HG03060 (cell line): ENCODE measurements around the gene ATP23.

Experiments
- ATAC-seq: cut with Tn5 transposase; IDR thresholded peaks from one replicate; pipeline ENCODE4 v1.9.1; 2021; ENCODE audit warnings: low read depth, moderate number of reproducible peaks; ENCODE audit not compliant: unreplicated experiment

Gene ATP23

GRCh38 chr12:57941165-57941894 lies at the start of gene ATP23:
TSS of gene ATP23 (plus strand) at chr12:57941567. CDS start at chr12:57941702, 135 bp downstream.
- ATAC-seq = peak; percentile 82

GRCh38 chr12:57892232-57892972 lies 49.0 kb upstream of the ATP23 start:
- no peak for ATAC-seq

GRCh38 chr12:57893431-57894353 lies 47.7 kb upstream of the ATP23 start:
- ATAC-seq = no peak

GRCh38 chr12:57894399-57895292 lies 46.7 kb upstream of the ATP23 start:
- no peak for ATAC-seq

GRCh38 chr12:57895389-57896114 lies 45.8 kb upstream of the ATP23 start:
- ATAC-seq = no peak

- no peak for ATAC-seq
These were observed 45.3 kb upstream of the ATP23 start for GRCh38 chr12:57896115-57896433.

- ATAC-seq = no peak
These were observed 44.7 kb upstream of the ATP23 start for GRCh38 chr12:57896434-57897201.

- ATAC-seq = no peak
These were observed 43.9 kb upstream of the ATP23 start for GRCh38 chr12:57897286-57897974.

- no peak for ATAC-seq
These were observed 42.9 kb upstream of the ATP23 start for GRCh38 chr12:57898308-57898970.

GRCh38 chr12:57899010-57899662 lies 42.2 kb upstream of the ATP23 start:
- peak; percentile 66 for ATAC-seq

- no peak for ATAC-seq
These were observed 38.8 kb upstream of the ATP23 start for GRCh38 chr12:57902478-57902969.

GRCh38 chr12:57904426-57904825 lies 36.9 kb upstream of the ATP23 start:
- no peak for ATAC-seq

GRCh38 chr12:57904848-57905811 lies 36.2 kb upstream of the ATP23 start:
- no peak for ATAC-seq

- no peak for ATAC-seq
These were observed 35.4 kb upstream of the ATP23 start for GRCh38 chr12:57905812-57906475.

GRCh38 chr12:57906821-57907220 lies 34.5 kb upstream of the ATP23 start:
- ATAC-seq = no peak
